ENCODE measurements around the gene FOSL1. TPM values are rescaled to one million over a fixed set of nuclear protein-coding genes. Genes with fewer than 3 reads are reported as not detected.
"Not testable (repeated sequence)": the region's sequence is repeated elsewhere in the genome, so short reads cannot be mapped to it uniquely, and the experiment has no call there.

Gene FOSL1
- total RNA-seq, 4 donors from 2014 or later: 1.3 to 3.3 (median 1.4) TPM; not detected in 1

GRCh38 chr11:65849366-65849765 lies 50.8 kb downstream of the FOSL1 start:
- H3K27ac ChIP-seq: no peak overlapping the region
- peaks cover 0 to 9% (median 0%) of the 10 kb centered on the region in 4 donors for H3K9me3 ChIP-seq
- H3K27me3 ChIP-seq: no peaks in the 10 kb centered on the region
- no peak for DNase-seq (ENCODE audit: low spot score in 2 of 2)
- H3K4me3 ChIP-seq: no peak overlapping the region
- 70 to 74% methylated on average over 8 of the region's 8 CpGs for WGBS, 2 donors
- H3K36me3 ChIP-seq: peaks cover 2 to 45% (median 16%) of the 10 kb centered on the region in 3 donors
- TF ChIP-seq POLR2A (IDR thresholded peaks at IDR 0.05) (no peak), EP300 (IDR thresholded peaks at IDR 0.05) (no peak), CTCF (IDR thresholded peaks at IDR 0.05) (no peak)
- peaks cover 0 to 6% (median 0%) of the 10 kb centered on the region in 4 donors for H3K4me1 ChIP-seq

- not testable (repeated sequence) for H3K4me1 ChIP-seq; H3K9me3 ChIP-seq; H3K27ac ChIP-seq; DNase-seq (ENCODE audit: low spot score in 2 of 2); H3K4me3 ChIP-seq; H3K27me3 ChIP-seq
- WGBS, 2 donors: 68 to 75% methylated on average over 7 of the region's 7 CpGs
- H3K36me3 ChIP-seq: peaks cover under 1 to 38% (median 11%) of the 10 kb centered on the region in 3 donors
Observed at GRCh38 chr11:65848693-65849092, 51.5 kb downstream of the FOSL1 start.

- Histone ChIP-seq H3K4me1 (no peaks in the 10 kb centered on the region), H3K27me3 (no peaks in the 10 kb centered on the region), H3K27ac (no peak overlapping the region), H3K36me3 (peaks cover 0 to 28% (median 5%) of the 10 kb centered on the region in 3 donors), H3K4me3 (no peak overlapping the region), H3K9me3 (peaks cover 0 to 9% (median 0%) of the 10 kb centered on the region in 4 donors)
- no peak for TF ChIP-seq CTCF (IDR thresholded peaks at IDR 0.05)
- no peak for TF ChIP-seq POLR2A (IDR thresholded peaks at IDR 0.05)
- no peak for TF ChIP-seq EP300 (IDR thresholded peaks at IDR 0.05)
- WGBS, 2 donors: 72 to 75% methylated on average over 3 of the region's 3 CpGs
- no peak for DNase-seq (ENCODE audit: low spot score in 2 of 2)
Observed at GRCh38 chr11:65847746-65848145, 52.4 kb downstream of the FOSL1 start.

GRCh38 chr11:65844231-65844872 lies 55.8 kb downstream of the FOSL1 start:
- no peak overlapping the region for H3K4me3 ChIP-seq
- no peaks in the 10 kb centered on the region for H3K36me3 ChIP-seq
- no peaks in the 10 kb centered on the region for H3K27me3 ChIP-seq
- TF ChIP-seq CTCF (IDR thresholded peaks at IDR 0.05) (no peak), POLR2A (IDR thresholded peaks at IDR 0.05) (no peak), EP300 (IDR thresholded peaks at IDR 0.05) (no peak)
- 84 to 88% methylated on average over 10 of the region's 10 CpGs for WGBS, 2 donors
- H3K9me3 ChIP-seq: no peaks in the 10 kb centered on the region
- DNase-seq (ENCODE audit: low spot score in 2 of 2): no peak
- no peaks in the 10 kb centered on the region for H3K4me1 ChIP-seq
- no peak overlapping the region for H3K27ac ChIP-seq

- TF ChIP-seq CTCF (IDR thresholded peaks at IDR 0.05): no peak
- no peak for TF ChIP-seq EP300 (IDR thresholded peaks at IDR 0.05)
- TF ChIP-seq POLR2A (IDR thresholded peaks at IDR 0.05): no peak
Observed at GRCh38 chr11:65843811-65844210, 56.4 kb downstream of the FOSL1 start.

More at GRCh38 chr11:65843811-65844210, 56.4 kb downstream of the FOSL1 start:
- no peaks in the 10 kb centered on the region for H3K36me3 ChIP-seq
- no peak for DNase-seq (ENCODE audit: low spot score in 2 of 2)
- H3K9me3 ChIP-seq: no peaks in the 10 kb centered on the region
- H3K4me3 ChIP-seq: no peak overlapping the region
- H3K27ac ChIP-seq: no peak overlapping the region
- H3K27me3 ChIP-seq: no peaks in the 10 kb centered on the region
- H3K4me1 ChIP-seq: no peaks in the 10 kb centered on the region
- WGBS, 2 donors: 89 to 91% methylated on average over 3 of the region's 3 CpGs

Measured in tibial nerve (tissue), 4 donors.